GM12878 (cell line): ENCODE data around the gene SIL1. TPM values are rescaled to one million over a fixed set of nuclear protein-coding genes. Genes with fewer than 3 reads are reported as not detected.

ENCODE experiments used
- ATAC-seq: fragments of 200-7000 bp; cut with Tn5 transposase; 3 replicates; pipeline ENCODE4 v1.9.1; 2020; ENCODE audit warnings: mild to moderate bottlenecking, moderate library complexity
- BruUV-seq: library from RNA; stranded (reverse); fragments of 400-500 nt; replicated peaks from 2 replicates; lab custom pipeline; 2021; lab: Mats Ljungman, UMichigan
- CTCF ChIA-PET: fragments of 300-600 bp; sonication (Branson Sonifier 250); formaldehyde crosslinking; extraction: SDS; loops from one replicate; lab custom pipeline; 2021; ENCODE audit warnings: inconsistent platforms; lab: Yijun Ruan, JAX
- POLR2A ChIA-PET: fragments of 350-600 bp; formaldehyde crosslinking; extraction: SDS; loops from one replicate; lab custom pipeline; 2021; ENCODE audit warnings: inconsistent platforms; lab: Charles Lee
- RAD21 ChIA-PET: fragments of 300-600 bp; sonication (Branson Sonifier 250); formaldehyde crosslinking; loops from one replicate; lab custom pipeline; 2023; ENCODE audit warnings: antibody characterized with exemption; ENCODE audit not compliant: unreplicated experiment; lab: Charles Lee
- SMC1A ChIA-PET: fragments of 300-600 bp; sonication (Branson Sonifier 250); formaldehyde crosslinking; loops from one replicate; lab custom pipeline; 2023; ENCODE audit not compliant: unreplicated experiment, uncharacterized antibody; lab: Charles Lee
- DNase-seq: peaks from one replicate; pipeline ENCODE4 v3.0.0-alpha.2; 2011; ENCODE audit warnings: low read depth, low spot score
- FAIRE-seq: peaks from 3 replicates; lab custom pipeline; 2011; peaks lifted over from hg19 to GRCh38; lab: Jason Lieb, UNC
- H2AFZ ChIP-seq: 2 replicates; pipeline ENCODE4 v1.6.0; 2011; ENCODE audit warnings: low read depth, low read length, control low read depth; ENCODE audit not compliant: control insufficient read depth
- H3K27ac ChIP-seq: 2 replicates; pipeline ENCODE4 v1.5.1; 2011; ENCODE audit warnings: control low read depth; ENCODE audit not compliant: control insufficient read depth, insufficient read depth
- H3K27me3 ChIP-seq, 2 experiments: replicated peaks in 1 of 2; 2 replicates each; pipeline versions ENCODE4 v1.6.0 to v1.6.1; 2011; ENCODE audit warnings: low read length in 1 of 2; ENCODE audit not compliant: control insufficient read depth in 2 of 2, insufficient read depth in 2 of 2
- H3K36me3 ChIP-seq, 2 experiments: 2 replicates each; pipeline ENCODE4 v1.5.1; 2011; ENCODE audit warnings: low read length in 1 of 2; ENCODE audit not compliant: control insufficient read depth in 2 of 2, insufficient read depth in 2 of 2
- H3K4me1 ChIP-seq: 2 replicates; pipeline ENCODE4 v1.6.1; 2011; ENCODE audit warnings: mild to moderate bottlenecking, low read length, moderate library complexity, mixed read lengths; ENCODE audit not compliant: control insufficient read depth, insufficient read depth
- H3K4me2 ChIP-seq: 2 replicates; pipeline ENCODE4 v1.6.0; 2011; ENCODE audit warnings: control low read depth; ENCODE audit not compliant: control insufficient read depth, insufficient read depth
- H3K4me3 ChIP-seq: fragments of 200-600 bp; sonication (generic); 2 replicates; pipeline ENCODE4 v1.5.1; 2016
- H3K79me2 ChIP-seq: 2 replicates; pipeline ENCODE4 v1.6.0; 2011; ENCODE audit warnings: low read length; ENCODE audit not compliant: control insufficient read depth, insufficient read depth
- H3K9ac ChIP-seq: 2 replicates; pipeline ENCODE4 v1.8.0; 2011; ENCODE audit warnings: low read length, control low read depth, mixed read lengths; ENCODE audit not compliant: control insufficient read depth, insufficient read depth
- H3K9me3 ChIP-seq: replicated peaks from 3 replicates; pipeline ENCODE4 v1.5.1; 2011; ENCODE audit warnings: mild to moderate bottlenecking, low read length; ENCODE audit not compliant: control insufficient read depth, insufficient read depth
- H4K20me1 ChIP-seq: 2 replicates; pipeline ENCODE4 v1.6.0; 2011; ENCODE audit not compliant: control insufficient read depth, insufficient read depth
- BACH1 ChIP-seq: fragments of 450-650 bp; IDR thresholded peaks from 2 replicates; pipeline ENCODE4 v1.6.1; 2017; ENCODE audit warnings: mild to moderate bottlenecking, borderline replicate concordance
- ETV6 ChIP-seq, 2 experiments: fragments of 450-650 bp in 1 of 2; IDR thresholded peaks in 1 of 2; conservative IDR thresholded peaks in 1 of 2; 2 replicates each; pipeline ENCODE4 v1.6.1; 2014; ENCODE audit warnings: antibody characterized with exemption in 1 of 2, borderline replicate concordance in 1 of 2, low read depth in 1 of 2, mild to moderate bottlenecking in 1 of 2, moderate library complexity in 1 of 2
- GABPA ChIP-seq: IDR thresholded peaks from 2 replicates; pipeline ENCODE4 v1.6.1; 2014; ENCODE audit warnings: antibody characterized with exemption, low read depth, mild to moderate bottlenecking, inconsistent platforms
- KDM1A ChIP-seq: fragments of 200-600 bp; sonication (generic); IDR thresholded peaks from 2 replicates; pipeline ENCODE4 v1.6.1; 2016; ENCODE audit warnings: borderline replicate concordance
- RFX5 ChIP-seq: IDR thresholded peaks from 2 replicates; pipeline ENCODE4 v1.6.1; 2011; ENCODE audit warnings: low read depth, low read length, improper control_type of control experiment
- RUNX3 ChIP-seq: IDR thresholded peaks from 2 replicates; pipeline ENCODE4 v1.6.1; 2012; ENCODE audit warnings: low read length, inconsistent platforms
- SMAD1 ChIP-seq: fragments of 450-650 bp; IDR thresholded peaks from 2 replicates; pipeline ENCODE4 v1.6.1; 2018; ENCODE audit warnings: mild to moderate bottlenecking, low read depth; ENCODE audit not compliant: partially characterized antibody
- ZNF217 ChIP-seq: fragments of 450-650 bp; IDR thresholded peaks from 2 replicates; pipeline ENCODE4 v1.6.1; 2017; ENCODE audit warnings: antibody characterized with exemption, mild to moderate bottlenecking
- WGBS: methylation state at CpG from one replicate; pipeline ENCODE4 v1.1.6; 2016; ENCODE audit warnings: low lambda C conversion rate; ENCODE audit not compliant: insufficient replicate concordance, insufficient coverage; ENCODE audit errors: missing lambda C conversion rate; 5-methylcytosine and 5-hydroxymethylcytosine counted together
- in situ Hi-C: fragments of 300-500 bp; cut with MboI; formaldehyde crosslinking; loops from 9 replicates; pipeline ENCODE4 v1.14.3; 2018; ENCODE audit warnings: mixed read lengths
- intact Hi-C: fragments of 100-400 bp; cut with micrococcal nuclease; formaldehyde crosslinking; loops from one replicate; pipeline ENCODE4 v1.14.2; 2022; ENCODE audit not compliant: unreplicated experiment
- polyA plus RNA-seq, 11 experiments: library from polyadenylated mRNA; depleted of rRNA in 4 of 11; unstranded in 6 of 11; stranded (reverse) in 5 of 11; fragments of >200 nt; fragmentation: Nextera tagmentation in 4 of 11; fragmentation: Illumina TruSeq in 1 of 11; extraction: Ambion mirVana in 4 of 11; extraction: Trizol in 1 of 11; gene quantifications; 1 replicate in 1 of 11; 2 replicates in 10 of 11; pipeline versions ENCODE4 v1.2.1 to v1.2.3, GENCODE V29; 2011 to 2016; ENCODE audit warnings: inconsistent platforms in 2 of 11, missing spikeins in 2 of 11, low read depth in 1 of 11
- total RNA-seq, 4 experiments: library from RNA; depleted of rRNA in 3 of 4; stranded (reverse); fragments of >200 nt in 3 of 4; fragmentation: Illumina TruSeq in 1 of 4; extraction: Trizol in 1 of 4; gene quantifications; 2 replicates each; pipeline versions ENCODE4 v1.2.1 to v1.2.3, GENCODE V29; 2013 to 2021
- TF ChIP-seq, protein P1 (sequence below): IDR thresholded peaks from 2 replicates; pipeline ENCODE4 v1.6.1; 2012; ENCODE audit warnings: low read depth, low read length, improper control_type of control experiment
- TF ChIP-seq, protein P2 (sequence below): fragments of 450-650 bp; formaldehyde crosslinking; IDR thresholded peaks from 2 replicates; pipeline ENCODE4 v1.4.0; 2022; ENCODE audit warnings: mild to moderate bottlenecking, moderate library complexity
- TF ChIP-seq, protein P3 (sequence below): fragments of 450-650 bp; formaldehyde crosslinking; IDR thresholded peaks from 2 replicates; pipeline ENCODE4 v1.5.0; 2022; ENCODE audit warnings: mild to moderate bottlenecking, missing genetic modification characterization

The SIL1 gene
- total and polyA plus RNA-seq, 10 of the 15 experiments (the other 5 are each of a cell fraction or from before 2014, with no cell fraction given) = 4.1 to 49.8 (median 29.4) TPM

DNA sequence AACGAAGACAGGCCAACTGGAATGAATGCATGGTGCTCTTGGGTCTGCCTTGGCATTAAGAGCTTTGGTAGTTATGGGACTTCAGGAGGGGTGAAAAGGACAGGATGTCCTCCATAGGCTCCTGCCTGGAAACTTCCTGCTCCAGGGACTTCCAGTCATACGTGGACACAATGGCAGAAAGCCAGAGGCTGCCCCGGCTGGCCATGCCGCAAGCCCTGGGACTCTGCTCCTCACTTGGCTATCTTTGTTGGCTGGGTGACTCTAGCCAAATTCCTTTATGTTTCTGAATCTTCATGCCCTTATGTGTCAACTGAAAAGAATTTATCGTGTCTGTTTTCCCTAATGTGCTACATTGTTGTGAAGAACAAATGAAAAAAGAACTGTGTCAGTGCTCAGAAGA is 136.9 kb downstream of the SIL1 start:
- H3K79me2 ChIP-seq = no peaks in the 10 kb centered on the region
- H3K4me1 ChIP-seq = no peaks in the 10 kb centered on the region
- no peak overlapping the region for H3K4me3 ChIP-seq
- H2AFZ ChIP-seq = no peak overlapping the region
- ChIA-PET SMC1A (interaction anchor here (0.6 kb wide), 1 partner anchor 196 kb away, joined by 4 read pairs; no protein-coding TSS in a partner anchor), CTCF (no interaction called here), POLR2A (interaction anchor here (0.6 kb wide), 1 partner anchor 18 kb away, joined by 3 read pairs; no protein-coding TSS in a partner anchor), RAD21 (no interaction called here)
- H4K20me1 ChIP-seq = no peaks in the 10 kb centered on the region
- H3K4me2 ChIP-seq = no peak overlapping the region
- H3K27me3 ChIP-seq = no peaks in the 10 kb centered on the region
- WGBS = 74% methylated on average over 5 of the region's 5 CpGs
- no peak for FAIRE-seq
- H3K9me3 ChIP-seq = no peaks in the 10 kb centered on the region
- TF ChIP-seq GABPA = no peak
- TF ChIP-seq RFX5 = no peak
- TF ChIP-seq RUNX3 = no peak
- TF ChIP-seq SMAD1 = no peak
- BruUV-seq = no TSS peak
- in situ Hi-C loops = no loop called here
- intact Hi-C loops = no loop called here
- no peak for ATAC-seq
- H3K36me3 ChIP-seq = no peaks in the 10 kb centered on the region; a peak in 1 of 4 replicates
- no peak for DNase-seq
- no peak overlapping the region for H3K27ac ChIP-seq
- H3K9ac ChIP-seq = no peak overlapping the region

DNA sequence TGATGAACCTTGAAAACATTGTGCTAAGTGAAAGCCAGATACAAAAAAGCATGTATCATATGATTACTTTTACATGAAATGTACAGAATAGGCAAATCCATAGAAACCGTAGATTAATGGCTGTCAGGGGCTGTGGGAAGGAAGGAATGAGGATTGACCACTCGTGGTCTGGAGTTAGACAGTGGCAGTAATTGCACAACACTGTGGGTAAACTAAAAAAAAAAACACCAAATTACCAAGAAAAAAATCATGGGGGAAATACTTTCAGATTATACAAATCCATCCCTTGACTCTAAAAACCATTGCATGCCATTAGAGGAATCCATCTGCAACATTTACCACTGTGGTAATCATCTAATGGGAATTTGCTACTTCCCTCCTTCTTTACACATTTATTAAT is 140.0 kb downstream of the SIL1 start:
- POLR2A ChIA-PET = no interaction called here
- Histone ChIP-seq H3K4me1 (no peaks in the 10 kb centered on the region), H3K9ac (no peak overlapping the region), H3K27ac (no peak overlapping the region), H4K20me1 (no peaks in the 10 kb centered on the region), H3K4me3 (no peak overlapping the region), H3K9me3 (no peaks in the 10 kb centered on the region), H3K4me2 (no peak overlapping the region), H3K27me3 (no peaks in the 10 kb centered on the region), H2AFZ (no peak overlapping the region), H3K79me2 (no peaks in the 10 kb centered on the region), H3K36me3 (no peaks in the 10 kb centered on the region; a peak in 1 of 4 replicates)
- FAIRE-seq (no peak), DNase-seq (no peak), ATAC-seq (no peak)
- SMC1A ChIA-PET = no interaction called here
- CTCF ChIA-PET = no interaction called here
- WGBS = 67% methylated on average over 2 of the region's 2 CpGs
- in situ Hi-C loops (no loop called here), intact Hi-C loops (no loop called here)
- RAD21 ChIA-PET = no interaction called here
- BruUV-seq = no TSS peak
- TF ChIP-seq ZNF217 (no peak), KDM1A (no peak), BACH1 (no peak), ETV6 (conservative IDR thresholded peaks at IDR 0.05 in 1 of 2, IDR thresholded peaks at IDR 0.05 in 1 of 2; ENCODE audit: borderline replicate concordance in 1 of 2, low read depth in 1 of 2) (no peak)
- TF ChIP-seq, protein P1, sequence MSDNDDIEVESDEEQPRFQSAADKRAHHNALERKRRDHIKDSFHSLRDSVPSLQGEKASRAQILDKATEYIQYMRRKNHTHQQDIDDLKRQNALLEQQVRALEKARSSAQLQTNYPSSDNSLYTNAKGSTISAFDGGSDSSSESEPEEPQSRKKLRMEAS = no peak
- TF ChIP-seq, protein P2, sequence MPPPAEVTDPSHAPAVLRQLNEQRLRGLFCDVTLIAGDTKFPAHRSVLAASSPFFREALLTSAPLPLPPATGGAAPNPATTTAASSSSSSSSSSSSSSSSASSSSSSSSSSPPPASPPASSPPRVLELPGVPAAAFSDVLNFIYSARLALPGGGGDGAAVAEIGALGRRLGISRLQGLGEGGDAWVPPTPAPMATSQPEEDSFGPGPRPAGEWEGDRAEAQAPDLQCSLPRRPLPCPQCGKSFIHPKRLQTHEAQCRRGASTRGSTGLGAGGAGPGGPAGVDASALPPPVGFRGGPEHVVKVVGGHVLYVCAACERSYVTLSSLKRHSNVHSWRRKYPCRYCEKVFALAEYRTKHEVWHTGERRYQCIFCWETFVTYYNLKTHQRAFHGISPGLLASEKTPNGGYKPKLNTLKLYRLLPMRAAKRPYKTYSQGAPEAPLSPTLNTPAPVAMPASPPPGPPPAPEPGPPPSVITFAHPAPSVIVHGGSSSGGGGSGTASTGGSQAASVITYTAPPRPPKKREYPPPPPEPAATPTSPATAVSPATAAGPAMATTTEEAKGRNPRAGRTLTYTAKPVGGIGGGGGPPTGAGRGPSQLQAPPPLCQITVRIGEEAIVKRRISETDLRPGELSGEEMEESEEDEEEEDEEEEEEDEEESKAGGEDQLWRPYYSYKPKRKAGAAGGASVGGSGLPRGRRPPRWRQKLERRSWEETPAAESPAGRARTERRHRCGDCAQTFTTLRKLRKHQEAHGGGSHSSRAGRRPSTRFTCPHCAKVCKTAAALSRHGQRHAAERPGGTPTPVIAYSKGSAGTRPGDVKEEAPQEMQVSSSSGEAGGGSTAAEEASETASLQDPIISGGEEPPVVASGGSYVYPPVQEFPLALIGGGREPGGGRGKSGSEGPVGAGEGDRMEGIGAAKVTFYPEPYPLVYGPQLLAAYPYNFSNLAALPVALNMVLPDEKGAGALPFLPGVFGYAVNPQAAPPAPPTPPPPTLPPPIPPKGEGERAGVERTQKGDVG (CRISPR knock-in tag) = no peak
- TF ChIP-seq, protein P3, sequence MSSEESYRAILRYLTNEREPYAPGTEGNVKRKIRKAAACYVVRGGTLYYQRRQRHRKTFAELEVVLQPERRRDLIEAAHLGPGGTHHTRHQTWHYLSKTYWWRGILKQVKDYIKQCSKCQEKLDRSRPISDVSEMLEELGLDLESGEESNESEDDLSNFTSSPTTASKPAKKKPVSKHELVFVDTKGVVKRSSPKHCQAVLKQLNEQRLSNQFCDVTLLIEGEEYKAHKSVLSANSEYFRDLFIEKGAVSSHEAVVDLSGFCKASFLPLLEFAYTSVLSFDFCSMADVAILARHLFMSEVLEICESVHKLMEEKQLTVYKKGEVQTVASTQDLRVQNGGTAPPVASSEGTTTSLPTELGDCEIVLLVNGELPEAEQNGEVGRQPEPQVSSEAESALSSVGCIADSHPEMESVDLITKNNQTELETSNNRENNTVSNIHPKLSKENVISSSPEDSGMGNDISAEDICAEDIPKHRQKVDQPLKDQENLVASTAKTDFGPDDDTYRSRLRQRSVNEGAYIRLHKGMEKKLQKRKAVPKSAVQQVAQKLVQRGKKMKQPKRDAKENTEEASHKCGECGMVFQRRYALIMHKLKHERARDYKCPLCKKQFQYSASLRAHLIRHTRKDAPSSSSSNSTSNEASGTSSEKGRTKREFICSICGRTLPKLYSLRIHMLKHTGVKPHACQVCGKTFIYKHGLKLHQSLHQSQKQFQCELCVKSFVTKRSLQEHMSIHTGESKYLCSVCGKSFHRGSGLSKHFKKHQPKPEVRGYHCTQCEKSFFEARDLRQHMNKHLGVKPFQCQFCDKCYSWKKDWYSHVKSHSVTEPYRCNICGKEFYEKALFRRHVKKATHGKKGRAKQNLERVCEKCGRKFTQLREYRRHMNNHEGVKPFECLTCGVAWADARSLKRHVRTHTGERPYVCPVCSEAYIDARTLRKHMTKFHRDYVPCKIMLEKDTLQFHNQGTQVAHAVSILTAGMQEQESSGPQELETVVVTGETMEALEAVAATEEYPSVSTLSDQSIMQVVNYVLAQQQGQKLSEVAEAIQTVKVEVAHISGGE (CRISPR knock-in tag) = no peak
